Ectodermal cell (in vitro differentiated cells): Measurements from ENCODE around the gene H2BK1.

ENCODE experiments used
- H3K27ac ChIP-seq: 2 replicates; pipeline ENCODE4 v1.7.0; 2013; ENCODE audit warnings: mild to moderate bottlenecking, low read depth, low read length; ENCODE audit not compliant: insufficient read depth, poor library complexity, severe bottlenecking
- H3K27me3 ChIP-seq: 2 replicates; pipeline ENCODE4 v1.7.0; 2013; ENCODE audit warnings: mild to moderate bottlenecking, low read length; ENCODE audit not compliant: insufficient read depth, control insufficient read depth, poor library complexity, severe bottlenecking
- H3K36me3 ChIP-seq: one replicate; pipeline ENCODE4 v1.7.0; 2013; ENCODE audit warnings: low read length; ENCODE audit not compliant: control insufficient read depth, insufficient read depth
- H3K4me1 ChIP-seq: one replicate; pipeline ENCODE4 v1.7.0; 2013; ENCODE audit warnings: low read length; ENCODE audit not compliant: control insufficient read depth, insufficient read depth
- H3K4me3 ChIP-seq: 2 replicates; pipeline ENCODE4 v1.7.0; 2013; ENCODE audit warnings: low read depth, low read length, control low read depth; ENCODE audit not compliant: insufficient read depth
- H3K9me3 ChIP-seq: 2 replicates; pipeline ENCODE4 v1.7.0; 2013; ENCODE audit warnings: mild to moderate bottlenecking, low read length, moderate library complexity; ENCODE audit not compliant: control insufficient read depth
- WGBS, 2 experiments: methylation state at CpG; one replicate each; pipeline ENCODE4 v1.1.7; 2013; ENCODE audit warnings: missing lambda C conversion rate in 2 of 2; 5-methylcytosine and 5-hydroxymethylcytosine counted together

The H2BK1 gene

GRCh38 chr7:151245360-151246101 lies 35.2 kb upstream of the H2BK1 start:
- Histone ChIP-seq H3K27ac (no peak overlapping the region), H3K27me3 (peaks cover 60% of the 10 kb centered on the region), H3K9me3 (no peaks in the 10 kb centered on the region), H3K4me3 (peak overlapping the region; percentile 0), H3K4me1 (peaks cover 54% of the 10 kb centered on the region), H3K36me3 (no peaks in the 10 kb centered on the region)
- 2% methylated on average over 60 of the region's 60 CpGs for WGBS, 2 experiments

- H3K4me1 ChIP-seq, result peaks cover 48% of the 10 kb centered on the region
- WGBS, 2 experiments, result 5 to 7% methylated on average over 15 of the region's 15 CpGs
- H3K36me3 ChIP-seq, result no peaks in the 10 kb centered on the region
- peak overlapping the region; percentile 0 for H3K4me3 ChIP-seq
- H3K27me3 ChIP-seq, result peaks cover 54% of the 10 kb centered on the region
- no peak overlapping the region for H3K27ac ChIP-seq
- H3K9me3 ChIP-seq, result no peaks in the 10 kb centered on the region
Observed at GRCh38 chr7:151244841-151245346, 34.6 kb upstream of the H2BK1 start.

- Histone ChIP-seq H3K9me3 (no peaks in the 10 kb centered on the region), H3K36me3 (no peaks in the 10 kb centered on the region), H3K27me3 (peaks cover 48% of the 10 kb centered on the region), H3K4me1 (peaks cover 42% of the 10 kb centered on the region), H3K27ac (no peak overlapping the region), H3K4me3 (no peak overlapping the region)
- WGBS, 2 experiments, result 33 to 39% methylated on average over 7 to 10 of the region's 10 CpGs
Observed at GRCh38 chr7:151244196-151244840, 34.0 kb upstream of the H2BK1 start.

GRCh38 chr7:151243408-151244195 lies 33.3 kb upstream of the H2BK1 start:
- H3K27me3 ChIP-seq, result peaks cover 42% of the 10 kb centered on the region
- H3K27ac ChIP-seq, result no peak overlapping the region
- H3K36me3 ChIP-seq, result peaks cover 7% of the 10 kb centered on the region
- H3K9me3 ChIP-seq, result no peaks in the 10 kb centered on the region
- no peak overlapping the region for H3K4me3 ChIP-seq
- peaks cover 39% of the 10 kb centered on the region for H3K4me1 ChIP-seq
- WGBS, 2 experiments, result 41 to 45% methylated on average over 16 to 17 of the region's 17 CpGs

- H3K4me3 ChIP-seq, result no peak overlapping the region
- no peak overlapping the region for H3K27ac ChIP-seq
- peaks cover 11% of the 10 kb centered on the region for H3K36me3 ChIP-seq
- 33 to 38% methylated on average over 2 of the region's 2 CpGs for WGBS, 2 experiments
- no peaks in the 10 kb centered on the region for H3K9me3 ChIP-seq
- peaks cover 37% of the 10 kb centered on the region for H3K27me3 ChIP-seq
- peaks cover 36% of the 10 kb centered on the region for H3K4me1 ChIP-seq
Observed at GRCh38 chr7:151243045-151243349, 32.7 kb upstream of the H2BK1 start.

- WGBS, 2 experiments, result 81 to 85% methylated on average over 20 of the region's 20 CpGs
- peaks cover 31% of the 10 kb centered on the region for H3K27me3 ChIP-seq
- H3K4me1 ChIP-seq, result peaks cover 32% of the 10 kb centered on the region
- no peak overlapping the region for H3K4me3 ChIP-seq
- no peaks in the 10 kb centered on the region for H3K9me3 ChIP-seq
- H3K36me3 ChIP-seq, result peaks cover 17% of the 10 kb centered on the region
- H3K27ac ChIP-seq, result no peak overlapping the region
Observed at GRCh38 chr7:151242159-151243044, 32.1 kb upstream of the H2BK1 start.

- WGBS, 2 experiments, result 96% methylated on average over 9 of the region's 9 CpGs
- Histone ChIP-seq H3K36me3 (peaks cover 20% of the 10 kb centered on the region), H3K27me3 (peaks cover 24% of the 10 kb centered on the region), H3K27ac (no peak overlapping the region), H3K4me3 (no peak overlapping the region), H3K4me1 (peaks cover 28% of the 10 kb centered on the region), H3K9me3 (no peaks in the 10 kb centered on the region)
Observed at GRCh38 chr7:151241755-151242096, 31.4 kb upstream of the H2BK1 start.

GRCh38 chr7:151240942-151241754 lies 30.9 kb upstream of the H2BK1 start:
- peaks cover 20% of the 10 kb centered on the region for H3K36me3 ChIP-seq

GRCh38 chr7:151240536-151240935 lies 30.2 kb upstream of the H2BK1 start:
- Histone ChIP-seq H3K27me3 (peaks cover 12% of the 10 kb centered on the region), H3K36me3 (peaks cover 20% of the 10 kb centered on the region), H3K9me3 (no peaks in the 10 kb centered on the region), H3K4me3 (no peak overlapping the region), H3K4me1 (peaks cover 24% of the 10 kb centered on the region), H3K27ac (no peak overlapping the region)
- 86 to 90% methylated on average over 4 of the region's 4 CpGs for WGBS, 2 experiments

More at GRCh38 chr7:151240942-151241754, 30.9 kb upstream of the H2BK1 start:
- H3K9me3 ChIP-seq, result no peaks in the 10 kb centered on the region
- H3K4me3 ChIP-seq, result no peak overlapping the region
- H3K27me3 ChIP-seq, result peaks cover 18% of the 10 kb centered on the region
- peaks cover 24% of the 10 kb centered on the region for H3K4me1 ChIP-seq
- H3K27ac ChIP-seq, result no peak overlapping the region
- WGBS, 2 experiments, result 94 to 95% methylated on average over 7 of the region's 7 CpGs
